Measurements from ENCODE around the gene LDLRAP1.

DNA sequence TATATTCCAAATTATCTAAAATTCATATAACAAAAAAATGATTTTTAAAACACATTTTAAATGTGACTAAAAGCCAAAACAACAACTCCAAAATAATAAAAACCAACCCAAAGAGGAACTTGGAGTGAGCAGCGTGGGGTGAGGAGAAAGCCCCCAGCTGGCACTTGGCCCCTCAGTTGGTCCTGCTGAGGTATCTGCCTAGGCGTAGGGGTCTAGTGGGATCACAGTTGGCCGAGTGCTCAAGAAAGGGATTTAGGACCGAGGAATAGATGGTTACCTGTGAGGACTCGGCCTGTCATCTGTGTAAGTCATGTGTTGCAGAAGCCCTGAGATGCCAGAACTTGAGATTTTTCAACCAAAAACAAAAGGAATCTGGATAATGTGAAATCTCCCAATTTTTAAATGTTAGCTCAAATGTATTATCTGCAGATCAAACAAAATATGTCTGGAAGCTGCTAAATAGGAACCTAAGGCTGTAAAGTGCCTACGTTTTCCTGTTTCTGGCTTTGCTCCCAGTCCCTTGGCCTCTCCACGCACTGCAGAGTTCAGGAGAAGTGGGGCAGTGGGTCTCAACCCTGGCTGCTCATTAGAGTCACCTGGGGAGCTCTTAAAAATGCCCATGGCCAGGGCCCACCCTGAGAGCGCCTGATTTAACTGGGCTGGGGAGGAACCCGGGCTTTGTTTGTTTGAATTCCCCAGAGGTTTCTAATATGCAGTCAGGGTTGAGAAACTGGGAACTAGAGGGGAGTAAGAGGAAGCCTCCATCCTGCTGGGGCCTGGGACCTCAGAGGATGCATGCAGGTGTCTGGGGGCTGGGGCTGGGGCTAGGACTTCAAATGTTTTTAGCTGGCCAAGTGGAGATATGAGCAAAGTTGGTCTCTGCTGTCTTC, 38.5 kb upstream of the LDLRAP1 start:
- no peak for TF ChIP-seq EZH2 (IDR thresholded peaks at IDR 0.05; ENCODE audit: insufficient read depth, low read length)
- TF ChIP-seq, protein P1, sequence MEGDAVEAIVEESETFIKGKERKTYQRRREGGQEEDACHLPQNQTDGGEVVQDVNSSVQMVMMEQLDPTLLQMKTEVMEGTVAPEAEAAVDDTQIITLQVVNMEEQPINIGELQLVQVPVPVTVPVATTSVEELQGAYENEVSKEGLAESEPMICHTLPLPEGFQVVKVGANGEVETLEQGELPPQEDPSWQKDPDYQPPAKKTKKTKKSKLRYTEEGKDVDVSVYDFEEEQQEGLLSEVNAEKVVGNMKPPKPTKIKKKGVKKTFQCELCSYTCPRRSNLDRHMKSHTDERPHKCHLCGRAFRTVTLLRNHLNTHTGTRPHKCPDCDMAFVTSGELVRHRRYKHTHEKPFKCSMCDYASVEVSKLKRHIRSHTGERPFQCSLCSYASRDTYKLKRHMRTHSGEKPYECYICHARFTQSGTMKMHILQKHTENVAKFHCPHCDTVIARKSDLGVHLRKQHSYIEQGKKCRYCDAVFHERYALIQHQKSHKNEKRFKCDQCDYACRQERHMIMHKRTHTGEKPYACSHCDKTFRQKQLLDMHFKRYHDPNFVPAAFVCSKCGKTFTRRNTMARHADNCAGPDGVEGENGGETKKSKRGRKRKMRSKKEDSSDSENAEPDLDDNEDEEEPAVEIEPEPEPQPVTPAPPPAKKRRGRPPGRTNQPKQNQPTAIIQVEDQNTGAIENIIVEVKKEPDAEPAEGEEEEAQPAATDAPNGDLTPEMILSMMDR (IDR thresholded peaks at IDR 0.05; ENCODE audit: insufficient read depth, low read depth, low read length) = no peak

Measured in astrocyte (in vitro differentiated cells and primary cell).